ENCODE measurements around the gene EAF2. TPM values are rescaled to one million over a fixed set of nuclear protein-coding genes. Genes with fewer than 3 reads are reported as not detected.

Gene EAF2
- total and polyA plus RNA-seq, 8 donors, result 2.9 to 8.6 (median 4.0) TPM

GRCh38 chr3:121896823-121897222 lies 61.8 kb downstream of the EAF2 start:
- TF ChIP-seq, protein P1, sequence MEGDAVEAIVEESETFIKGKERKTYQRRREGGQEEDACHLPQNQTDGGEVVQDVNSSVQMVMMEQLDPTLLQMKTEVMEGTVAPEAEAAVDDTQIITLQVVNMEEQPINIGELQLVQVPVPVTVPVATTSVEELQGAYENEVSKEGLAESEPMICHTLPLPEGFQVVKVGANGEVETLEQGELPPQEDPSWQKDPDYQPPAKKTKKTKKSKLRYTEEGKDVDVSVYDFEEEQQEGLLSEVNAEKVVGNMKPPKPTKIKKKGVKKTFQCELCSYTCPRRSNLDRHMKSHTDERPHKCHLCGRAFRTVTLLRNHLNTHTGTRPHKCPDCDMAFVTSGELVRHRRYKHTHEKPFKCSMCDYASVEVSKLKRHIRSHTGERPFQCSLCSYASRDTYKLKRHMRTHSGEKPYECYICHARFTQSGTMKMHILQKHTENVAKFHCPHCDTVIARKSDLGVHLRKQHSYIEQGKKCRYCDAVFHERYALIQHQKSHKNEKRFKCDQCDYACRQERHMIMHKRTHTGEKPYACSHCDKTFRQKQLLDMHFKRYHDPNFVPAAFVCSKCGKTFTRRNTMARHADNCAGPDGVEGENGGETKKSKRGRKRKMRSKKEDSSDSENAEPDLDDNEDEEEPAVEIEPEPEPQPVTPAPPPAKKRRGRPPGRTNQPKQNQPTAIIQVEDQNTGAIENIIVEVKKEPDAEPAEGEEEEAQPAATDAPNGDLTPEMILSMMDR (IDR thresholded peaks at IDR 0.05), result no peak
- H3K4me3 ChIP-seq, result no peak overlapping the region
- no peak for DNase-seq
- no peaks in the 10 kb centered on the region for H3K27me3 ChIP-seq
- peaks cover 0 to 5% (median 0%) of the 10 kb centered on the region in 3 donors for H3K36me3 ChIP-seq
- intact Hi-C loops (cut with DNase I), result no loop called here
- peak in 1 of 4 donors; percentile 26 for ATAC-seq
- no peak overlapping the region for H3K27ac ChIP-seq
- H3K4me1 ChIP-seq, result peaks cover 0 to 21% (median 5%) of the 10 kb centered on the region in 3 donors
- FAIRE-seq, result no peak
- H3K9me3 ChIP-seq, result no peaks in the 10 kb centered on the region

GRCh38 chr3:121897296-121897695 lies 62.3 kb downstream of the EAF2 start:
- ATAC-seq (no peak), FAIRE-seq (no peak), DNase-seq (no peak)
- Histone ChIP-seq H3K36me3 (peaks cover 0 to 5% (median 0%) of the 10 kb centered on the region in 3 donors), H3K9me3 (no peaks in the 10 kb centered on the region), H3K27ac (no peak overlapping the region), H3K4me3 (no peak overlapping the region), H3K4me1 (peaks cover 0 to 21% (median 5%) of the 10 kb centered on the region in 3 donors), H3K27me3 (no peaks in the 10 kb centered on the region)
- TF ChIP-seq, protein P1 (IDR thresholded peaks at IDR 0.05), result no peak
- WGBS, 2 donors, result 96 to 98% methylated on average over 3 of the region's 3 CpGs
- intact Hi-C loops (cut with DNase I), result no loop called here

DNA sequence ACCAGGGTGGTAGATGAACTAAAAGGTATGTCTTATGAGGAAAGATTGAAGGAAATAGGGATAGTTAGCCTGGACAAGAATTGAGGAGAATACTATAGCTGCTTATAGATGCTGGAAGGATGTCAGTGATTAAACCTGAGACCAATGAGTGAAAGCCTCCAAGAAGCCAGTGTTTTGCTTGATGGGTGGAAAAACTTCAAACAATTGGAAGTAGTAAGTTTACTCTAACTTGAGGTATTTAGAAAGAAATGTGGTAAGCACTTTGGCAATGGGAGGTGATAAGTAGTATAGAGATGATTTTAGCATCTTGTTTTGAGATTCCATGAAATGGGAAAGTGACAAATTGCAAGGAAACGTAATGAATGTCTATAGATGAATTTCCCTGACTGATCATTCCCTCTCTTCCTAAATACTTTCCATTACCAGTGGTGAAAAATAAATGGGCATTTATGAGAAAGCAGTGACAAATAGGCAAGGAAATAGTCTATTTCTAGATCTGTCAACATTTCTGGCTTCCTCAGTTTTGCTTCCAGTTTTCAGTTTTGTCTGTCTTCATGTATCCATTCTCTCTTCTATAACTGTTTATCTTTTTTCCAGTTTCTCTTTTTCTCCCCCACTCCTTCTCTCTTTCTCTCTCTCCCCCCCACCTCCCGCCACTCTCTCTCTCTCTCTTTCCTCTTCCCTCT lies 78.4 kb downstream of the EAF2 start:
- DNase-seq, result no peak
- H3K4me1 ChIP-seq, result peaks cover 0 to 7% (median 0%) of the 10 kb centered on the region in 3 donors
- intact Hi-C loops (cut with DNase I), result no loop called here
- H3K4me3 ChIP-seq, result no peak overlapping the region
- H3K9me3 ChIP-seq, result no peaks in the 10 kb centered on the region
- 91 to 93% methylated on average over 2 of the region's 2 CpGs for WGBS, 2 donors
- no peak for ATAC-seq
- H3K36me3 ChIP-seq, result peaks cover 0 to 4% (median 0%) of the 10 kb centered on the region in 3 donors
- H3K27me3 ChIP-seq, result no peaks in the 10 kb centered on the region
- no peak for FAIRE-seq
- H3K27ac ChIP-seq, result no peak overlapping the region
- TF ChIP-seq, protein P1 (IDR thresholded peaks at IDR 0.05), result no peak

GRCh38 chr3:121914081-121914998 lies 79.3 kb downstream of the EAF2 start:
- TF ChIP-seq, protein P1 (IDR thresholded peaks at IDR 0.05), result no peak
- no peak overlapping the region for H3K4me3 ChIP-seq
- no peak overlapping the region for H3K27ac ChIP-seq
- intact Hi-C loops (cut with DNase I), result no loop called here
- H3K4me1 ChIP-seq, result peaks cover 0 to 7% (median 0%) of the 10 kb centered on the region in 3 donors
- no peaks in the 10 kb centered on the region for H3K27me3 ChIP-seq
- 92% methylated on average over 12 of the region's 12 CpGs for WGBS, 2 donors
- no peak for DNase-seq
- H3K9me3 ChIP-seq, result no peaks in the 10 kb centered on the region
- FAIRE-seq, result no peak
- no peak for ATAC-seq
- peaks cover 0 to 4% (median 0%) of the 10 kb centered on the region in 3 donors for H3K36me3 ChIP-seq

Measured in pancreas (tissue), 10 donors.